Prostate gland (tissue), 2 donors: ENCODE results near the gene SH3BGRL.

ENCODE experiments used
- CTCF ChIP-seq, 4 experiments: fragments of 200-600 bp in 2 of 4; fragments of 450-650 bp in 2 of 4; sonication (generic) in 2 of 4; IDR thresholded peaks; 1 replicate in 3 of 4; 2 replicates in 1 of 4; pipeline ENCODE4 v1.5.1; 2016 to 2019; ENCODE audit warnings: antibody characterized with exemption in 4 of 4, mild to moderate bottlenecking in 2 of 4, moderate library complexity in 2 of 4
- POLR2A ChIP-seq: fragments of 450-650 bp; IDR thresholded peaks from one replicate; pipeline ENCODE4 v1.6.1; 2016; ENCODE audit warnings: antibody characterized with exemption, mild to moderate bottlenecking

DNA sequence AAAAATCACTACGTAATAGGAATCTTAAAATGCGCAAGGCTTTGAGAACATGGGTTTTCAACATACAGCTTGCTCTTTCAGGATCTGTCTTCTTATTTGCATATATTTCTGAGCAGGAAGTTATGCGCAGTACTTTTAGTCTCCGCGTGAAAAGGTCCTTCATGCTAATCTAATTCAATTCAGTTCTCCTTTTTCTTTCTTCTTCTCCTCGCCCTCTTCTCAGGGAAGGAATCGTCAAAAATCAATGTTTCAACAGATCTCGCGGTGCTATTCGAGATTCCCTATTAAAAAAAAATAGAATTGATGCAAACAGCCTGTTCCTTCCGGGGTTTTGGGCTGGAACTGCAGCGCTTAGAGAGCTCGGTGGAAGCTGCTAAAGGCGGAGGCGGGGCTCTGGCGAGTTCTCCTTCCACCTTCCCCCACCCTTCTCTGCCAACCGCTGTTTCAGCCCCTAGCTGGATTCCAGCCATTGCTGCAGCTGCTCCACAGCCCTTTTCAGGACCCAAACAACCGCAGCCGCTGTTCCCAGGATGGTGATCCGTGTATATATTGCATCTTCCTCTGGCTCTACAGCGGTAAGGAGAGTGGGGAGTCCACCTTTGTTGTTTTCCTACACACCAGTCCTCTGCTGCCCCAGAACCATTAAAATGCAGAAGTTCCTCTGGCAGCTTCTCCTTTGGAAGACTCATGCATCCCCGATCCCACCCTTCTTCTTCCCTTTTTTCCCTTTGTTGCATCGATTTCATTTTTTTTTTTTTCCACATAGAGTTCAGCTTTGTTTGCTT lies at the start of gene SH3BGRL, which contains the start of gene HMGN5:
- no peak for TF ChIP-seq POLR2A
- no peak for TF ChIP-seq CTCF (IDR thresholded peaks at IDR 0.05)
